HEK293T (cell line): Measurements from ENCODE around the gene TUT1.

Experiments used
- BHLHE40 ChIP-seq: fragments of 450-650 bp; IDR thresholded peaks from 2 replicates; pipeline ENCODE4 v1.6.1; 2016; ENCODE audit warnings: mild to moderate bottlenecking, moderate library complexity, borderline replicate concordance
- FOXA1 ChIP-seq: fragments of 450-650 bp; IDR thresholded peaks from 2 replicates; pipeline ENCODE4 v1.6.1; 2016; ENCODE audit warnings: mild to moderate bottlenecking
- FOXK2 ChIP-seq: fragments of 450-650 bp; IDR thresholded peaks from 2 replicates; pipeline ENCODE4 v1.6.1; 2016; ENCODE audit warnings: mild to moderate bottlenecking
- NFRKB ChIP-seq: fragments of 450-650 bp; IDR thresholded peaks from 2 replicates; pipeline ENCODE4 v1.6.1; 2016; ENCODE audit warnings: mild to moderate bottlenecking, moderate library complexity

GRCh38 chr11:62612366-62613290 is 21.3 kb upstream of the TUT1 start, which contains the start of the genes EML3 and ROM1:
- no peak for TF ChIP-seq NFRKB
- TF ChIP-seq FOXA1: no peak
- TF ChIP-seq BHLHE40: no peak
- TF ChIP-seq FOXK2: no peak
